Colonic mucosa (tissue), 4 donors: ENCODE measurements around the gene SLC29A3. TPM values are rescaled to one million over a fixed set of nuclear protein-coding genes. Genes with fewer than 3 reads are reported as not detected.

Experiments
- DNase-seq: peaks from one replicate; pipeline ENCODE4 v3.0.0-alpha.2; 2020
- H3K27ac ChIP-seq: fragments of 200-600 bp; one replicate; pipeline ENCODE4 v1.8.0; 2021
- H3K27me3 ChIP-seq: fragments of 200-600 bp; one replicate; pipeline ENCODE4 v1.8.0; 2021
- H3K36me3 ChIP-seq: fragments of 200-600 bp; one replicate; pipeline ENCODE4 v1.8.0; 2021
- H3K4me1 ChIP-seq: fragments of 200-600 bp; one replicate; pipeline ENCODE4 v1.8.0; 2021; ENCODE audit warnings: mild to moderate bottlenecking
- H3K4me3 ChIP-seq: fragments of 200-600 bp; one replicate; pipeline ENCODE4 v1.8.0; 2021
- H3K9ac ChIP-seq, 2 donors: one replicate each; pipeline ENCODE4 v1.7.0; 2013; ENCODE audit warnings: control low read depth in 2 of 2, low read depth in 2 of 2, low read length in 2 of 2
- H3K9me3 ChIP-seq: fragments of 200-600 bp; one replicate; pipeline ENCODE4 v1.8.0; 2021
- intact Hi-C: fragments of 100-400 bp; cut with DNase I; formaldehyde crosslinking; loops from one replicate; pipeline ENCODE4 v1.14.1; 2022
- total RNA-seq, 2 donors: library from RNA; stranded (reverse); fragmentation: NEBNext Ultra II Directional in 1 of 2; extraction: Animal tissue kit (Norgen Biotek cat#: 25700) in 1 of 2; gene quantifications; one replicate each; pipeline ENCODE4 v1.2.1, GENCODE V29; 2021
- TF ChIP-seq, protein P1 (sequence below): fragments of 200-600 bp; IDR thresholded peaks from one replicate; pipeline ENCODE4 v1.8.0; 2022; ENCODE audit warnings: antibody characterized with exemption, mild to moderate bottlenecking
- donor health status: healthy.
- donor health status: DM: no; HTN: no; CAD: no.
- donor health status: DM: no; HTN: no; CAD: no.

Gene SLC29A3
- total RNA-seq, 2 donors from 2014 or later, result 3.8 to 6.5 TPM

GRCh38 chr10:71316056-71316785 lies 2.8 kb upstream of the SLC29A3 start:
- no peaks in the 10 kb centered on the region for H3K27me3 ChIP-seq
- H3K27ac ChIP-seq, result no peak overlapping the region
- H3K36me3 ChIP-seq, result no peaks in the 10 kb centered on the region
- H3K4me3 ChIP-seq, result no peak overlapping the region
- H3K9me3 ChIP-seq, result no peaks in the 10 kb centered on the region
- H3K9ac ChIP-seq, result no peak overlapping the region
- intact Hi-C loops, result loop anchor here (5.0 kb wide), 1 partner anchor 61 kb away; no protein-coding TSS in a partner anchor
- TF ChIP-seq, protein P1, sequence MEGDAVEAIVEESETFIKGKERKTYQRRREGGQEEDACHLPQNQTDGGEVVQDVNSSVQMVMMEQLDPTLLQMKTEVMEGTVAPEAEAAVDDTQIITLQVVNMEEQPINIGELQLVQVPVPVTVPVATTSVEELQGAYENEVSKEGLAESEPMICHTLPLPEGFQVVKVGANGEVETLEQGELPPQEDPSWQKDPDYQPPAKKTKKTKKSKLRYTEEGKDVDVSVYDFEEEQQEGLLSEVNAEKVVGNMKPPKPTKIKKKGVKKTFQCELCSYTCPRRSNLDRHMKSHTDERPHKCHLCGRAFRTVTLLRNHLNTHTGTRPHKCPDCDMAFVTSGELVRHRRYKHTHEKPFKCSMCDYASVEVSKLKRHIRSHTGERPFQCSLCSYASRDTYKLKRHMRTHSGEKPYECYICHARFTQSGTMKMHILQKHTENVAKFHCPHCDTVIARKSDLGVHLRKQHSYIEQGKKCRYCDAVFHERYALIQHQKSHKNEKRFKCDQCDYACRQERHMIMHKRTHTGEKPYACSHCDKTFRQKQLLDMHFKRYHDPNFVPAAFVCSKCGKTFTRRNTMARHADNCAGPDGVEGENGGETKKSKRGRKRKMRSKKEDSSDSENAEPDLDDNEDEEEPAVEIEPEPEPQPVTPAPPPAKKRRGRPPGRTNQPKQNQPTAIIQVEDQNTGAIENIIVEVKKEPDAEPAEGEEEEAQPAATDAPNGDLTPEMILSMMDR, result no peak
- peaks cover 6% of the 10 kb centered on the region for H3K4me1 ChIP-seq
- DNase-seq, result no peak

DNA sequence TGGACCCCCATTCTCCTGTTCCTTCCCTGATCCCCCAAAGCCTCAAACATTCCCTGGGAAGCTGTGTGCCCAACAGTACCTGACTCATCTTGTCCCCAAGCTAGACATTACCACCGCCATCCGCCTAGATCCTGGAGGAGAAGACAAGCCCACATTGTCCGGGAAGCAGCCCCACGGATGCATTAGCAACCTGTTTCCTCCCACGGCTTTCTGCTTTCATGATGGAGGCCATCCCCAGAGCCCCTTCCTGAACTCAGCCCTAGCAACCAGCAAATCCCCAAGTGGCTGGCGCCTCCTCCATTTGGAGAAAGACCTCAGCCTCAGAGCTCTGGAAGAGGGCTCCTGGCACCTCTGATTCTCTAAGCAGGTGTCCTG lies 2.3 kb upstream of the SLC29A3 start:
- intact Hi-C loops, result loop anchor here (5.0 kb wide), 1 partner anchor 61 kb away; no protein-coding TSS in a partner anchor
- Histone ChIP-seq H3K9ac (no peak overlapping the region), H3K27ac (no peak overlapping the region)

DNA sequence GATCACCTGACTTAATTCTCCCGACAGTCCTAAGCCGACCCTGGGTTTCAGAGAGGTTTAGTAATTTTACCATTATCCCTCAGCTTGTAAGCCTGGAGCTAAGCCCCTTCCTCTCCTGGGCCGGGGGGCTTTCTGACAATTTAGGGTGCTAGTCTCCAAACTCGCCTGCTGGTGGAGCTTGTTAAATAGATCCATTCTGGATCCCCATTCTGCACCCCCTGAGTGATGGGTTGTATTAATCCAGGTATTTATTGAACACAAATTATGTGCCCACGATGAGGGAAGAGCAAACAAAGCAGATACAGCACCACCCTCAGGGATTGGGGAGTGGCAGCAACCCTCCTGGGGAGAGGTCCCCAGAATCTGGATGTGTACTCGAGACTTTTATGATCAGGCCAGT lies 1.3 kb upstream of the SLC29A3 start:
- Histone ChIP-seq H3K9me3 (no peaks in the 10 kb centered on the region), H3K36me3 (no peaks in the 10 kb centered on the region), H3K4me3 (no peak overlapping the region), H3K27me3 (no peaks in the 10 kb centered on the region), H3K9ac (no peak overlapping the region), H3K27ac (no peak overlapping the region), H3K4me1 (peaks cover 6% of the 10 kb centered on the region)
- TF ChIP-seq, protein P1, result no peak
- DNase-seq, result no peak
- intact Hi-C loops, result loop anchor here (5.0 kb wide), 1 partner anchor 60 kb away; no protein-coding TSS in a partner anchor

More for the DNA sequence above, 2.3 kb upstream of the SLC29A3 start:
- TF ChIP-seq, protein P1, result no peak
- H3K4me1 ChIP-seq, result peaks cover 6% of the 10 kb centered on the region
- H3K27me3 ChIP-seq, result no peaks in the 10 kb centered on the region
- no peak for DNase-seq
- H3K9me3 ChIP-seq, result no peaks in the 10 kb centered on the region
- H3K36me3 ChIP-seq, result no peaks in the 10 kb centered on the region
- H3K4me3 ChIP-seq, result no peak overlapping the region

DNA sequence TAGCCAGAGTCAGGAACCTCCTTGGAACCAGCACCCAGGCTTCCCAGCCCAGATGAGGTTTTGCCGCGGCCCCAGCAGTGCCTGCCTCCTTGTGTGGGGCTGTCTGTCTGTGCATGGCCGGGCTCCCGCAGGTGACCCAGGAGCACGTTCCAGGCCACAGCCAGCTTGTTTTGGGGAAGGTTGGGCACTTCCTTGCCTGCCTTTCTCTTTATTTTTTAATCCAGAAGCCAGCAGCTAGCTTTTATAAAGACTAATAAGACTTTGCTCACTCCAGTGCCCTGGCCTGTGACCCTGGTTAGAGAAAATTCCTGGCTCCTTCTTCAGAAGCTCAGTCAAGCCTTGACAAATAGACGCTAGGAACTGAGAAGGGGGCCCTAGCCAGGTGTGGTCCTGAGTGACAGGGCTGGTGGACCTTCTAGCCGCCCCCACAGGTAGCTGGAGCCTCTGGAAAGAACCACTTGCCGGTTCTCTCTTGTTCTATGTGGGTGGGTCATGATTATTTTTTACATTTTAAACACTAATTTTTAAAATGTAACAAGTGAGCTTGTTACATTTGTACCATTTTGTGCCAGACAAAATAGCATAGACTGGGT lies 837 bp downstream of the SLC29A3 start:
- Histone ChIP-seq H3K4me3 (peak overlapping the region; percentile 67), H3K9me3 (no peaks in the 10 kb centered on the region), H3K27ac (no peak overlapping the region), H3K4me1 (peaks cover 6% of the 10 kb centered on the region), H3K36me3 (no peaks in the 10 kb centered on the region), H3K27me3 (no peaks in the 10 kb centered on the region), H3K9ac (peak overlapping the region; percentile 67 to 86)
- DNase-seq, result no peak
- intact Hi-C loops, result loop anchor here (5.0 to 10.0 kb wide), 2 partner anchors 57 to 175 kb away; no protein-coding TSS in a partner anchor
- TF ChIP-seq, protein P1, result no peak

GRCh38 chr10:71320592-71320991 lies 1.5 kb downstream of the SLC29A3 start:
- no peaks in the 10 kb centered on the region for H3K27me3 ChIP-seq
- no peaks in the 10 kb centered on the region for H3K36me3 ChIP-seq
- intact Hi-C loops, result loop anchor here (10.0 kb wide), 1 partner anchor 174 kb away; no protein-coding TSS in a partner anchor
- peaks cover 6% of the 10 kb centered on the region for H3K4me1 ChIP-seq
- TF ChIP-seq, protein P1, result no peak
- no peak for DNase-seq
- H3K27ac ChIP-seq, result no peak overlapping the region
- peak overlapping the region in 1 of 2 donors; percentile 17 for H3K9ac ChIP-seq
- H3K9me3 ChIP-seq, result no peaks in the 10 kb centered on the region
- no peak overlapping the region for H3K4me3 ChIP-seq
